GM10266 (cell line): ENCODE measurements around the gene DACT2.

ENCODE experiments used
- DNase-seq: peaks from one replicate; pipeline ENCODE4 v3.0.0; 2012; ENCODE audit errors: extremely low spot score
- CTCF ChIP-seq: IDR thresholded peaks from 2 replicates; pipeline ENCODE4 v1.5.1; 2012; ENCODE audit warnings: mild to moderate bottlenecking, low read depth; ENCODE audit not compliant: control insufficient read depth, insufficient read depth; ENCODE audit errors: missing control alignments

Gene DACT2

GRCh38 chr6:168332020-168332419 lies 12.4 kb upstream of the DACT2 start:
- DNase-seq, result no peak
- TF ChIP-seq CTCF, result no peak

GRCh38 chr6:168331058-168331457 lies 11.5 kb upstream of the DACT2 start:
- DNase-seq, result no peak
- TF ChIP-seq CTCF, result no peak

GRCh38 chr6:168330403-168330802 lies 10.8 kb upstream of the DACT2 start:
- no peak for DNase-seq
- no peak for TF ChIP-seq CTCF

GRCh38 chr6:168328086-168328485 lies 8.5 kb upstream of the DACT2 start:
- DNase-seq, result no peak
- no peak for TF ChIP-seq CTCF

GRCh38 chr6:168326294-168327261 lies 7.0 kb upstream of the DACT2 start:
- no peak for DNase-seq
- TF ChIP-seq CTCF, result no peak

GRCh38 chr6:168322966-168323365 lies 3.4 kb upstream of the DACT2 start:
- DNase-seq, result no peak
- no peak for TF ChIP-seq CTCF

GRCh38 chr6:168320634-168321033 lies 1.1 kb upstream of the DACT2 start:
- DNase-seq, result no peak
- no peak for TF ChIP-seq CTCF
